Body of pancreas (tissue), 4 donors: ENCODE measurements around the gene LAIR2.

Experiments used
- CTCF ChIP-seq, 7 experiments: fragments of 450-650 bp in 4 of 7; fragments of 200-600 bp in 3 of 7; sonication (generic) in 3 of 7; IDR thresholded peaks; one replicate each; pipeline ENCODE4 v1.5.1; 2016 to 2019; ENCODE audit warnings: antibody characterized with exemption in 7 of 7
- POLR2A ChIP-seq, 3 donors: fragments of 450-650 bp; IDR thresholded peaks; one replicate each; pipeline ENCODE4 v1.6.1; 2016; ENCODE audit warnings: antibody characterized with exemption in 3 of 3, mild to moderate bottlenecking in 2 of 3

GRCh38 chr19:54556194-54556593, 53.6 kb downstream of the LAIR2 start:
- TF ChIP-seq POLR2A (IDR thresholded peaks at IDR 0.05) (no peak), CTCF (IDR thresholded peaks at IDR 0.05) (no peak)
